ENCODE measurements around the gene CCSAP.

Gene CCSAP

GRCh38 chr1:229371624-229372023 is 28.8 kb upstream of the CCSAP start:
- Histone ChIP-seq H3K9me3 (ENCODE audit: control insufficient read depth, insufficient read depth, low read length) (no peaks in the 10 kb centered on the region), H3K4me1 (ENCODE audit: control insufficient read depth, low read length) (no peaks in the 10 kb centered on the region), H4K20me1 (ENCODE audit: control insufficient read depth, insufficient read depth, low read depth, low read length) (no peaks in the 10 kb centered on the region), H3F3A (ENCODE audit: control insufficient read depth, insufficient read depth) (no peaks in the 10 kb centered on the region), H3K9me2 (replicated peaks; ENCODE audit: control insufficient read depth, low read length) (no peaks in the 10 kb centered on the region), H3K4me3 (ENCODE audit: low read length) (no peak overlapping the region), H3K79me2 (ENCODE audit: control insufficient read depth, low read length) (no peaks in the 10 kb centered on the region), H3K27ac (ENCODE audit: low read depth, low read length) (no peak overlapping the region), H3K27me3 (ENCODE audit: control insufficient read depth, low read length) (peaks cover 30% of the 10 kb centered on the region), H3K4me2 (ENCODE audit: low read length) (no peak overlapping the region), H3K36me3 (ENCODE audit: control insufficient read depth, low read length) (no peaks in the 10 kb centered on the region)
- TF ChIP-seq CTCF (IDR thresholded peaks at IDR 0.05; ENCODE audit: low read depth, low read length, poor library complexity, severe bottlenecking) = no peak
- no peak for TF ChIP-seq EZH2phosphoT487 (IDR thresholded peaks at IDR 0.05; ENCODE audit: borderline replicate concordance, low read length)

GRCh38 chr1:229370601-229371021 is 27.8 kb upstream of the CCSAP start:
- Histone ChIP-seq H3K9me3 (ENCODE audit: control insufficient read depth, insufficient read depth, low read length) (peaks cover 6% of the 10 kb centered on the region; the same call in 1 of the 2 replicates), H3K4me3 (ENCODE audit: low read length) (no peak overlapping the region), H3K36me3 (ENCODE audit: control insufficient read depth, low read length) (no peaks in the 10 kb centered on the region), H3K4me2 (ENCODE audit: low read length) (no peak overlapping the region), H3K79me2 (ENCODE audit: control insufficient read depth, low read length) (no peaks in the 10 kb centered on the region), H3K27ac (ENCODE audit: low read depth, low read length) (no peak overlapping the region), H3K27me3 (ENCODE audit: control insufficient read depth, low read length) (peaks cover 33% of the 10 kb centered on the region), H3K4me1 (ENCODE audit: control insufficient read depth, low read length) (no peaks in the 10 kb centered on the region), H3F3A (ENCODE audit: control insufficient read depth, insufficient read depth) (no peaks in the 10 kb centered on the region), H4K20me1 (ENCODE audit: control insufficient read depth, insufficient read depth, low read depth, low read length) (no peaks in the 10 kb centered on the region), H3K9me2 (replicated peaks; ENCODE audit: control insufficient read depth, low read length) (no peaks in the 10 kb centered on the region)
- TF ChIP-seq EZH2phosphoT487 (IDR thresholded peaks at IDR 0.05; ENCODE audit: borderline replicate concordance, low read length) = no peak; the same call in 1 of the 2 replicates
- TF ChIP-seq CTCF (IDR thresholded peaks at IDR 0.05; ENCODE audit: low read depth, low read length, poor library complexity, severe bottlenecking) = no peak

- H3K79me2 ChIP-seq (ENCODE audit: control insufficient read depth, low read length) = no peaks in the 10 kb centered on the region
- H3K4me3 ChIP-seq (ENCODE audit: low read length) = no peak overlapping the region
- H4K20me1 ChIP-seq (ENCODE audit: control insufficient read depth, insufficient read depth, low read depth, low read length) = no peaks in the 10 kb centered on the region
- no peak for TF ChIP-seq EZH2phosphoT487 (IDR thresholded peaks at IDR 0.05; ENCODE audit: borderline replicate concordance, low read length)
- no peak for TF ChIP-seq CTCF (IDR thresholded peaks at IDR 0.05; ENCODE audit: low read depth, low read length, poor library complexity, severe bottlenecking)
- H3K36me3 ChIP-seq (ENCODE audit: control insufficient read depth, low read length) = no peaks in the 10 kb centered on the region
- H3K4me2 ChIP-seq (ENCODE audit: low read length) = no peak overlapping the region
- no peaks in the 10 kb centered on the region for H3F3A ChIP-seq (ENCODE audit: control insufficient read depth, insufficient read depth)
- H3K4me1 ChIP-seq (ENCODE audit: control insufficient read depth, low read length) = no peaks in the 10 kb centered on the region
- H3K9me3 ChIP-seq (ENCODE audit: control insufficient read depth, insufficient read depth, low read length) = peaks cover 6% of the 10 kb centered on the region; the same call in 1 of the 2 replicates
- H3K27ac ChIP-seq (ENCODE audit: low read depth, low read length) = no peak overlapping the region
- H3K9me2 ChIP-seq (replicated peaks; ENCODE audit: control insufficient read depth, low read length) = no peaks in the 10 kb centered on the region
- peaks cover 33% of the 10 kb centered on the region for H3K27me3 ChIP-seq (ENCODE audit: control insufficient read depth, low read length)
Measured at GRCh38 chr1:229368347-229368746, 25.5 kb upstream of the CCSAP start.
